Nucleus accumbens (tissue), 56 donors: ENCODE results near the gene FRRS1.

Experiments
- DNase-seq, 56 donors: peaks; one replicate each; lab custom pipeline; 2025; lab: John Stamatoyannopoulos, UW

Gene FRRS1

DNA sequence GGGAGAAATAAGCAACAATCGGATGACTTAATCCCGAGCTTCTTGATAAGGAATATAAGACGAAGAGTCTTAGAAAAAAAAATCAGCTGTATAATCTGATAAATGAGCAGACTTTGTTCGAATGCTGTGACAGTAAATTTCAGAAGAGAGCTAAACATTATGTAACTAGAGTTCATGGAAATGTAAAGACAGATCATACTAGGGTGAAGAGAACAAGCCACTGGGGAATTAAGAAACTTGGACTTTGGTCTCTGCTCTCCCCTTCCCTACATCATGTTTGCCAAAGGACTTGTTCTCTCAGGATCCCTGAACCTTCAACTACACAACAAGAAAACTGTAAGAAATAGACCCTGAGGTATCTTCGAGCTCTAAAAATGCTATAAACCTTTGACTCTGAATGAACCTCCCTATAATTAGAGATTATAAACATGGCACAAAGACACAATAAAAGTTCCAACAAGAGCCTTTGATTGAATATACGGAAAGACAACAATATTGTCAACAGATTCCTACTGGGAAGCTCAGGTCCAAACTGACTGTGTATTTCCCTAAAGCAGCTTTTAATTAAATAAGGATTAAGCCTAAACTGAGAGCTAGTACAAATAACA is 27.5 kb downstream of the FRRS1 start:
- DNase-seq = no peak

DNA sequence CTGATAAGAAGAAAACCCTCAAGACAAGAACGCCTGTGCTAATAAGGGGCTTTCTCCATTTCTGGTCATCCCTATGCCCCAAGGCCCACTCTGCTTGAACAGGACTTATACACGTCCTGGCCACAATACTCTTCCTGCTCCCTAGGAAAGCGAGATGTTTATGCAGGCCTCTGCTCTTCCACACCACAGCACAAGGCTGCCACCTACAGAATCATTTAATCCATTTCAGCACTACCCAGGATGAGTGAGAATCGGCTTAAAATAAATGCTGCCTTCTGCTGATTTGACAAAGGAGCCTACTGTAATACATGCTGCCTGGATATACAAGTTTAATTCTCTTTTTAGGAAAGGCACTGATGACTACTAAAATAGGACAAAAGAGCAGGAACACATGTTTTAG is 29.4 kb downstream of the FRRS1 start:
- DNase-seq = peak in 25 of 56 donors; percentile 1 to 37 (median 9)

DNA sequence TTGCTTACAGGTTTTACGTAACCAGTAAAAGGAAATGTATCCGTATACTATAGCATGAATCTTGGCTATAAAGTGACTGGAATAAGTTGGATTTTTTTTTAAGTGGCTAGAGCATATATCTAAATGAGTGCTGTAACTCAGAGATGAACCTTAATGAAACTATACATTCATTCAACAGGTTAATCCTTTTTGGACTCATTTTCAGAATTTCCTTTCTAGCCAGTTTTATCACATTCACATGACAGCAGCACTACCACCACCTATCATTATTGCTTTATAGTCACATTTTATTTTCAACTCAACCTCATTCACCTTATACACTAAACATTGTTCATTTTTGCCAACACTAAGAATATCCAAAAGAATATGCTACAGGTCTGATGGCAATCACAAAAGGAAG is 30.6 kb downstream of the FRRS1 start:
- DNase-seq = no peak

GRCh38 chr1:99731384-99731783 is 35.1 kb downstream of the FRRS1 start:
- no peak for DNase-seq

GRCh38 chr1:99728494-99729235 is 37.8 kb downstream of the FRRS1 start:
- DNase-seq = no peak

DNA sequence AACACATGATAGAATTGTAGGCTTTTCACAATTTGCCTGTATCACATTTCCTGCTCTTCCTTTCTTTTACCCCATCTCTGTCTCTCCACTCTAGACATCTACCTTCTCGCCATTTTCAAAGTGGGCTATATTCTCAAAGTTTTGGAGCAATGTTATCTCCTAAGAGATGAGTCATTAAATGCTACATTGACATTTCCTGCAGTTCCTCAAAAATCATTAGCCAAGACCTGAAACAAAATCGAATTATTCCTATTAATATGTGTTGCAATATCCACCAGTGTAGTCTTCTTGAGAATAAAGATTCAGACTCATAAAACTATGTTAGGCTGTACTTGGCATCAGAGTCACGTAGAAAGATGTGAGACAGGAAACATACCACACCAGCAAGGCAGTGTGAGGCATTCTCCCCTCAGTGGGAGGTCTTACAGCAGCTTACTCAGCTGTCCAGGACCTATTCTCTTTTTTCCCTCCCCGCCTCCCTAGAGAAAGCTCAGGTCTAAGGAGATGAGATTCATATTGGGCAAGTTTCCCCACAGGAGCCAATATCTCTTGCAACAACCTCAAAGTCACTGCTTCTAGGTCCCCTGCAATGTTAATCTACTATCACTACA is 38.8 kb downstream of the FRRS1 start:
- no peak for DNase-seq

GRCh38 chr1:99726818-99727217 is 39.6 kb downstream of the FRRS1 start:
- DNase-seq = no peak

- no peak for DNase-seq
These were observed 40.0 kb downstream of the FRRS1 start for GRCh38 chr1:99726407-99726806.

GRCh38 chr1:99725996-99726395 is 40.4 kb downstream of the FRRS1 start:
- DNase-seq = no peak

GRCh38 chr1:99723251-99723650 is 43.2 kb downstream of the FRRS1 start:
- no peak for DNase-seq

DNA sequence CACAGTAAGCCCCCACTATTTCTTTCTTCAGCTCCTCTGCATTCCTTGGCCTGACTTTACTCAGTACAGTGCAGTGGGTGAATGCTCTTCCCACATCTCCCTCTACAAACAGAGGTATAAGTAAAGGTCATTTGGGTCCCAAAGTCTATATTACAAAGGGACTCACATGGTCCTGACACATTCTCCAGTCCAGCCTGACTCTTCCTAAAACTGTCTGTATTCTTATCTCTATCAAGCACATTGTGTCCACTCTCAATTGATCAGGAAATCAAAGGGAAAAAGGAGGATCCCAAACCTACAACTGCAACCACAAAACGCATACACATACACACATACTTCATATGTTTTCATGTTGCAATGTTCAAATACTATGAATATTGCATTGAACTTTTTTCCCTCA is 49.4 kb downstream of the FRRS1 start:
- DNase-seq = no peak

- DNase-seq = no peak
These were observed 53.4 kb downstream of the FRRS1 start for GRCh38 chr1:99713006-99713405.

DNA sequence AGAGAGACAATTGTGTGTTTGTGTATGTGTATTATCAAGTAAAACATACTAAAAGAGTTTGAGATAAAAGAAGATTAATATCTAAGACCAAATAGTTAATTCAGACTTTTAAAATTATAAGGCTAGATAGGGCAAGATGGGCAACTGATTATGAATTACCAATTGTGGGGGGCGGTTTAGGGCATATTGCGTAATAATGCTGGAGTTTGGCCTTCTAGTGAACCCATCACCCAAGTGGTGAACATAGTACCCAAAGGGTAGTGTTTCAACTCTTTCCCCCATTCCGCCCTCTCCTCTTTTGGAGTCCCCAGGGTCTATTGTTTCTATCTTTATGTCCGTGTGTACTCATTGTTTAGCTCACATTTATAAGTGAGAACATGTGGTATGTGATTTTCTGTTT is 55.4 kb downstream of the FRRS1 start:
- DNase-seq = no peak

- peak in 42 of 56 donors; percentile 1 to 89 (median 29) for DNase-seq
These were observed 58.8 kb downstream of the FRRS1 start for GRCh38 chr1:99707535-99708142.

- DNase-seq = no peak
These were observed 61.0 kb downstream of the FRRS1 start for GRCh38 chr1:99705385-99705784.

DNA sequence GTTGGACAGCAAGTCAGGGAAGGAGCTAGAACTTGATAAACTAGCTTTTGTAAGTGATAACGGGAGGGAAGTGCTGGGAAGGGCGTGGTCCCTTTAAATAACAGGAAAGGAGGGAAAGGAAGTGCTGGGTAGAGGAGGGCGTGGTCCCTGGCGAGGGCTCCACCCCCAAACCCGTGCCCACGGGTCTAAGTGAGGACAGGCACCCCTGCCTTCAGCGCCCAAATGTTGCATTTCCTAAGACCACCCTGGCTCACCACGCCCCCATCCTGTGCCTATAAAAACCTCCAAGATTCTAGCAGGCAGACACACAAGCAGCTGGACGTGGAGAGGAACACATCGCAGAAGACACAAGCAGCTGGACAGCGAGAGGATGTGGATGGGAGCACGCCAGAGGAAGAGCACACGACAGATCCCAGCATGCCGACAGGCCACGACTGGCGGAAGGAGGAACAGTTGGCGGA is 62.0 kb downstream of the FRRS1 start:
- DNase-seq = no peak

- DNase-seq = no peak
These were observed 64.2 kb downstream of the FRRS1 start for GRCh38 chr1:99702221-99702620.

GRCh38 chr1:99700020-99700419 is 66.4 kb downstream of the FRRS1 start:
- no peak for DNase-seq

- DNase-seq = no peak
These were observed 68.9 kb downstream of the FRRS1 start for GRCh38 chr1:99697580-99697979.

GRCh38 chr1:99696616-99697015 is 69.8 kb downstream of the FRRS1 start:
- DNase-seq = no peak

GRCh38 chr1:99691175-99691574 is 75.3 kb downstream of the FRRS1 start:
- no peak for DNase-seq
